Trophoblast cell (in vitro differentiated cells and primary cell): Measurements from ENCODE around the gene MBP.

Experiments
- DNase-seq, 2 donors: peaks; one replicate each; pipeline ENCODE4 v3.0.0-alpha.2; 2016
- H2AFZ ChIP-seq: 2 replicates; pipeline ENCODE4 v1.6.1; 2013; ENCODE audit warnings: low read length, moderate library complexity, mild to moderate bottlenecking; ENCODE audit not compliant: insufficient read depth, poor library complexity
- H2AK5ac ChIP-seq: 2 replicates; pipeline ENCODE4 v1.6.1; 2013; ENCODE audit warnings: mild to moderate bottlenecking, low read length
- H2BK120ac ChIP-seq: 2 replicates; pipeline ENCODE4 v1.6.1; 2013; ENCODE audit warnings: low read length, mild to moderate bottlenecking, moderate library complexity; ENCODE audit not compliant: insufficient read depth, poor library complexity
- H2BK12ac ChIP-seq: 2 replicates; pipeline ENCODE4 v1.6.1; 2013; ENCODE audit warnings: mild to moderate bottlenecking, low read length, moderate library complexity
- H2BK5ac ChIP-seq: 2 replicates; pipeline ENCODE4 v1.6.1; 2013; ENCODE audit warnings: low read length, low read depth, moderate library complexity, mild to moderate bottlenecking; ENCODE audit not compliant: poor library complexity
- H3K14ac ChIP-seq: 2 replicates; pipeline ENCODE4 v1.6.1; 2013; ENCODE audit warnings: mild to moderate bottlenecking, low read length
- H3K18ac ChIP-seq: 2 replicates; pipeline ENCODE4 v1.6.1; 2013; ENCODE audit warnings: mild to moderate bottlenecking, low read length
- H3K23ac ChIP-seq: 2 replicates; pipeline ENCODE4 v1.6.1; 2013; ENCODE audit warnings: low read length
- H3K27ac ChIP-seq: 2 replicates; pipeline ENCODE4 v1.5.1; 2013; ENCODE audit warnings: low read depth, mild to moderate bottlenecking, inconsistent platforms, low read length, moderate library complexity
- H3K27me3 ChIP-seq: 2 replicates; pipeline ENCODE4 v1.6.1; 2013; ENCODE audit warnings: inconsistent platforms, mild to moderate bottlenecking, low read length, moderate library complexity; ENCODE audit not compliant: insufficient read depth
- H3K36me3 ChIP-seq, 2 experiments: 1 replicate in 1 of 2; 2 replicates in 1 of 2; pipeline ENCODE4 v1.6.1; 2013; ENCODE audit warnings: low read length in 2 of 2, mild to moderate bottlenecking in 2 of 2, moderate library complexity in 1 of 2; ENCODE audit not compliant: insufficient read depth in 2 of 2, control insufficient read depth in 1 of 2
- H3K4ac ChIP-seq: 2 replicates; pipeline ENCODE4 v1.6.1; 2013; ENCODE audit warnings: low read depth, mild to moderate bottlenecking, low read length, moderate library complexity
- H3K4me1 ChIP-seq, 2 experiments: 1 replicate in 1 of 2; 2 replicates in 1 of 2; pipeline ENCODE4 v1.6.1; 2013; ENCODE audit warnings: low read length in 2 of 2, mild to moderate bottlenecking in 2 of 2, moderate library complexity in 1 of 2; ENCODE audit not compliant: insufficient read depth in 2 of 2, control insufficient read depth in 1 of 2
- H3K4me2 ChIP-seq: 2 replicates; pipeline ENCODE4 v1.6.1; 2013; ENCODE audit warnings: inconsistent platforms, mild to moderate bottlenecking, low read length, moderate library complexity
- H3K4me3 ChIP-seq: 2 replicates; pipeline ENCODE4 v1.5.1; 2013; ENCODE audit warnings: mild to moderate bottlenecking, low read depth, low read length, inconsistent platforms
- H3K79me1 ChIP-seq: one replicate; pipeline ENCODE4 v1.6.1; 2013; ENCODE audit warnings: low read length
- H3K79me2 ChIP-seq: 2 replicates; pipeline ENCODE4 v1.6.1; 2013; ENCODE audit warnings: low read length, mild to moderate bottlenecking; ENCODE audit not compliant: control insufficient read depth, insufficient read depth, poor library complexity
- H3K9ac ChIP-seq: 2 replicates; pipeline ENCODE4 v1.6.1; 2013; ENCODE audit warnings: mild to moderate bottlenecking, low read length
- H3K9me3 ChIP-seq: 2 replicates; pipeline ENCODE4 v1.6.1; 2013; ENCODE audit warnings: low read depth, mild to moderate bottlenecking, control low read depth, inconsistent platforms, low read length; ENCODE audit not compliant: insufficient read depth
- H4K12ac ChIP-seq: 2 replicates; pipeline ENCODE4 v1.6.1; 2013; ENCODE audit warnings: low read depth, mild to moderate bottlenecking, low read length, moderate library complexity
- H4K8ac ChIP-seq: 2 replicates; pipeline ENCODE4 v1.6.1; 2013; ENCODE audit warnings: low read depth, mild to moderate bottlenecking, low read length, moderate library complexity
- H4K91ac ChIP-seq: one replicate; pipeline ENCODE4 v1.6.1; 2013; ENCODE audit warnings: low read depth, mild to moderate bottlenecking, low read length, moderate library complexity
- WGBS: extraction: QIAGEN DNeasy Blood & Tissue Kit; methylation state at CpG from one replicate; pipeline ENCODE4 v1.1.7; 2013; ENCODE audit warnings: missing lambda C conversion rate; ENCODE audit not compliant: insufficient read length, insufficient coverage; ENCODE audit errors: extremely low coverage; 5-methylcytosine and 5-hydroxymethylcytosine counted together

MBP gene

GRCh38 chr18:77162580-77162979 is 30.0 kb upstream of the MBP start:
- H3K18ac ChIP-seq: no peak overlapping the region
- no peak overlapping the region for H4K12ac ChIP-seq
- WGBS: no CpG with 5 or more reads among the region's 8 CpGs
- no peak overlapping the region for H2BK5ac ChIP-seq
- no peak overlapping the region for H3K4me3 ChIP-seq
- no peak overlapping the region for H4K8ac ChIP-seq
- no peak overlapping the region for H3K4ac ChIP-seq
- no peaks in the 10 kb centered on the region for H3K79me1 ChIP-seq
- no peaks in the 10 kb centered on the region for H3K79me2 ChIP-seq
- no peak overlapping the region for H3K9ac ChIP-seq
- H3K27me3 ChIP-seq: no peaks in the 10 kb centered on the region
- H4K91ac ChIP-seq: no peak overlapping the region
- H3K14ac ChIP-seq: no peak overlapping the region
- H3K36me3 ChIP-seq: no peaks in the 10 kb centered on the region
- H3K23ac ChIP-seq: no peak overlapping the region
- H3K9me3 ChIP-seq: no peaks in the 10 kb centered on the region
- no peak overlapping the region for H2BK120ac ChIP-seq
- DNase-seq: no peak
- H2AK5ac ChIP-seq: no peak overlapping the region
- no peak overlapping the region for H2AFZ ChIP-seq
- H3K27ac ChIP-seq: no peak overlapping the region
- H3K4me2 ChIP-seq: no peak overlapping the region
- H3K4me1 ChIP-seq: peaks cover 0 to 9% of the 10 kb centered on the region in 2 experiments
- no peak overlapping the region for H2BK12ac ChIP-seq

GRCh38 chr18:77161961-77162360 is 29.4 kb upstream of the MBP start:
- no peaks in the 10 kb centered on the region for H3K27me3 ChIP-seq
- no peak overlapping the region for H4K12ac ChIP-seq
- H3K4me1 ChIP-seq: peaks cover 0 to 7% of the 10 kb centered on the region in 2 experiments
- H2AFZ ChIP-seq: no peak overlapping the region
- H3K79me2 ChIP-seq: no peaks in the 10 kb centered on the region
- no peak overlapping the region for H2BK120ac ChIP-seq
- H2BK12ac ChIP-seq: no peak overlapping the region
- no peak overlapping the region for H3K18ac ChIP-seq
- H4K8ac ChIP-seq: no peak overlapping the region
- H4K91ac ChIP-seq: no peak overlapping the region
- WGBS: no CpG with 5 or more reads among the region's 5 CpGs
- H3K36me3 ChIP-seq: no peaks in the 10 kb centered on the region
- DNase-seq: no peak
- H3K14ac ChIP-seq: no peak overlapping the region
- H3K23ac ChIP-seq: no peak overlapping the region
- no peaks in the 10 kb centered on the region for H3K9me3 ChIP-seq
- no peak overlapping the region for H3K4me2 ChIP-seq
- H2BK5ac ChIP-seq: no peak overlapping the region
- H3K9ac ChIP-seq: no peak overlapping the region
- H3K4ac ChIP-seq: no peak overlapping the region
- H3K79me1 ChIP-seq: no peaks in the 10 kb centered on the region
- H3K4me3 ChIP-seq: no peak overlapping the region
- no peak overlapping the region for H3K27ac ChIP-seq
- H2AK5ac ChIP-seq: no peak overlapping the region

GRCh38 chr18:77161383-77161782 is 28.8 kb upstream of the MBP start:
- no peak overlapping the region for H2BK12ac ChIP-seq
- no peak overlapping the region for H3K4me3 ChIP-seq
- no peak overlapping the region for H3K27ac ChIP-seq
- H3K18ac ChIP-seq: no peak overlapping the region
- no peak overlapping the region for H3K9ac ChIP-seq
- no CpG with 5 or more reads among the region's 7 CpGs for WGBS
- no peak for DNase-seq
- H2BK5ac ChIP-seq: no peak overlapping the region
- H3K4me2 ChIP-seq: no peak overlapping the region
- no peak overlapping the region for H3K4ac ChIP-seq
- H3K27me3 ChIP-seq: no peaks in the 10 kb centered on the region
- H2AFZ ChIP-seq: no peak overlapping the region
- H3K36me3 ChIP-seq: no peaks in the 10 kb centered on the region
- H4K91ac ChIP-seq: no peak overlapping the region
- H3K4me1 ChIP-seq: peaks cover 0 to 7% of the 10 kb centered on the region in 2 experiments
- no peak overlapping the region for H4K12ac ChIP-seq
- H4K8ac ChIP-seq: no peak overlapping the region
- H3K14ac ChIP-seq: no peak overlapping the region
- H2AK5ac ChIP-seq: no peak overlapping the region
- no peak overlapping the region for H2BK120ac ChIP-seq
- no peaks in the 10 kb centered on the region for H3K9me3 ChIP-seq
- H3K79me1 ChIP-seq: no peaks in the 10 kb centered on the region
- H3K79me2 ChIP-seq: no peaks in the 10 kb centered on the region
- H3K23ac ChIP-seq: no peak overlapping the region

DNA sequence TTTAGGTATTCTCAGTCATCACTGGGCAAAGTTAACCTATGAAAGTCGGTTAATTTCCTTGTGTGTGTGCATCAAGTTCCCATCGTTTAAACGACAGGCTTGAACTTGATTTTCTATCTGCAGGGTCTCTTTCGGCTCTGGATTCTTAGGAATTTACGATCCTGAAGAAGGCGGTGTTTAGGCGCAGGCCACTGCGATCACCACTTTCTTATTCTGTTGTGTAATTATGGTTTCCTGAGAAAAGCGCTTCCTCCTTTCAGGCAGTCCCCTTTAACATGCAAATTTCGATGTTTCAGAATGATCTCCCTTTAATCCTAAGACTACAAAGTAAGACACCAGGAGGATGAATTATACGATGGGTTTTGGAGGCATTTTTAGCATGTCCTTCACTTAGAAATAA is 27.9 kb upstream of the MBP start:
- Histone ChIP-seq H3K18ac (no peak overlapping the region), H2AK5ac (no peak overlapping the region), H3K4me3 (no peak overlapping the region), H3K23ac (no peak overlapping the region), H3K9me3 (no peaks in the 10 kb centered on the region), H3K14ac (no peak overlapping the region), H2BK5ac (no peak overlapping the region), H3K27ac (no peak overlapping the region), H3K9ac (no peak overlapping the region), H3K4me1 (peaks cover 0 to 7% of the 10 kb centered on the region in 2 experiments), H3K79me2 (no peaks in the 10 kb centered on the region), H4K91ac (no peak overlapping the region), H3K79me1 (no peaks in the 10 kb centered on the region), H3K4me2 (no peak overlapping the region), H2BK12ac (no peak overlapping the region), H3K27me3 (no peaks in the 10 kb centered on the region), H3K4ac (no peak overlapping the region), H2AFZ (no peak overlapping the region), H3K36me3 (no peaks in the 10 kb centered on the region), H4K12ac (no peak overlapping the region), H4K8ac (no peak overlapping the region), H2BK120ac (no peak overlapping the region)
- no peak for DNase-seq
- WGBS: no CpG with 5 or more reads among the region's 11 CpGs
